ENCODE data around the gene MAP10.

Gene MAP10

GRCh38 chr1:232805269-232806185 is at the start of gene MAP10:
TSS of gene MAP10 (plus strand) at chr1:232805416. CDS start at chr1:232805450, 34 bp downstream.
- DNase-seq, result peak; percentile 81
- Histone ChIP-seq H3K79me2 (ENCODE audit: low read length) (no peaks in the 10 kb centered on the region), H3F3A (ENCODE audit: insufficient read depth, low read length) (peaks cover 22% of the 10 kb centered on the region), H4K20me1 (ENCODE audit: insufficient read depth, low read length) (no peaks in the 10 kb centered on the region), H3K27ac (ENCODE audit: low read length) (peak within 1 kb of the TSS; percentile 5; the same call in 1 of the 2 replicates), H3K4me1 (ENCODE audit: low read length) (peaks cover 33% of the 10 kb centered on the region), H3K4me3 (ENCODE audit: low read length) (peak within 1 kb of the TSS; percentile 76), H3K9me3 (replicated peaks; ENCODE audit: insufficient read depth, low read length) (no peaks in the 10 kb centered on the region), H3K27me3 (replicated peaks; ENCODE audit: insufficient read depth, low read length) (no peaks in the 10 kb centered on the region), H2AFZ (ENCODE audit: low read length) (peak within 1 kb of the TSS; percentile 84), H3K9me2 (replicated peaks; ENCODE audit: insufficient read depth, low read length) (no peaks in the 10 kb centered on the region), H3K9ac (ENCODE audit: low read length) (peak within 1 kb of the TSS; percentile 72), H3K36me3 (replicated peaks; ENCODE audit: insufficient read depth, low read length) (no peaks in the 10 kb centered on the region), H3K4me2 (ENCODE audit: low read depth, low read length) (peak within 1 kb of the TSS; percentile 77)
- no peak for TF ChIP-seq CTCF (IDR thresholded peaks at IDR 0.05; ENCODE audit: low read length)
- no peak for TF ChIP-seq EZH2 (optimal IDR thresholded peaks at IDR 0.05; ENCODE audit: low read depth, low read length)
- no peak for TF ChIP-seq EZH2phosphoT487 (IDR thresholded peaks at IDR 0.05; ENCODE audit: low read length)

GRCh38 chr1:232764458-232765251 is 40.6 kb upstream of the MAP10 start:
- DNase-seq, result no peak
- TF ChIP-seq CTCF (IDR thresholded peaks at IDR 0.05; ENCODE audit: low read length), result no peak
- TF ChIP-seq EZH2 (optimal IDR thresholded peaks at IDR 0.05; ENCODE audit: low read depth, low read length), result no peak
- TF ChIP-seq EZH2phosphoT487 (IDR thresholded peaks at IDR 0.05; ENCODE audit: low read length), result no peak
- Histone ChIP-seq H2AFZ (ENCODE audit: low read length) (no peak overlapping the region), H3K36me3 (replicated peaks; ENCODE audit: insufficient read depth, low read length) (no peaks in the 10 kb centered on the region), H3K9me3 (replicated peaks; ENCODE audit: insufficient read depth, low read length) (no peaks in the 10 kb centered on the region), H3K27me3 (replicated peaks; ENCODE audit: insufficient read depth, low read length) (no peaks in the 10 kb centered on the region), H3K79me2 (ENCODE audit: low read length) (no peaks in the 10 kb centered on the region), H3F3A (ENCODE audit: insufficient read depth, low read length) (no peaks in the 10 kb centered on the region), H3K4me3 (ENCODE audit: low read length) (no peak overlapping the region), H3K4me2 (ENCODE audit: low read depth, low read length) (no peak overlapping the region), H3K9ac (ENCODE audit: low read length) (no peak overlapping the region), H3K9me2 (replicated peaks; ENCODE audit: insufficient read depth, low read length) (no peaks in the 10 kb centered on the region), H3K4me1 (ENCODE audit: low read length) (no peaks in the 10 kb centered on the region), H3K27ac (ENCODE audit: low read length) (no peak overlapping the region), H4K20me1 (ENCODE audit: insufficient read depth, low read length) (no peaks in the 10 kb centered on the region)

GRCh38 chr1:232765542-232765941 is 39.7 kb upstream of the MAP10 start:
- no peak overlapping the region for H3K27ac ChIP-seq (ENCODE audit: low read length)
- TF ChIP-seq CTCF (IDR thresholded peaks at IDR 0.05; ENCODE audit: low read length), result no peak
- TF ChIP-seq EZH2 (optimal IDR thresholded peaks at IDR 0.05; ENCODE audit: low read depth, low read length), result no peak
- no peak for TF ChIP-seq EZH2phosphoT487 (IDR thresholded peaks at IDR 0.05; ENCODE audit: low read length)
- no peaks in the 10 kb centered on the region for H3K9me2 ChIP-seq (replicated peaks; ENCODE audit: insufficient read depth, low read length)

More at GRCh38 chr1:232765542-232765941, 39.7 kb upstream of the MAP10 start:
- H3K9ac ChIP-seq (ENCODE audit: low read length), result no peak overlapping the region
- no peak for DNase-seq
- no peaks in the 10 kb centered on the region for H3K27me3 ChIP-seq (replicated peaks; ENCODE audit: insufficient read depth, low read length)
- H3F3A ChIP-seq (ENCODE audit: insufficient read depth, low read length), result no peaks in the 10 kb centered on the region
- H3K36me3 ChIP-seq (replicated peaks; ENCODE audit: insufficient read depth, low read length), result no peaks in the 10 kb centered on the region
- H2AFZ ChIP-seq (ENCODE audit: low read length), result no peak overlapping the region
- no peak overlapping the region for H3K4me3 ChIP-seq (ENCODE audit: low read length)
- no peak overlapping the region for H3K4me2 ChIP-seq (ENCODE audit: low read depth, low read length)
- no peaks in the 10 kb centered on the region for H3K9me3 ChIP-seq (replicated peaks; ENCODE audit: insufficient read depth, low read length)
- no peaks in the 10 kb centered on the region for H3K79me2 ChIP-seq (ENCODE audit: low read length)
- no peaks in the 10 kb centered on the region for H3K4me1 ChIP-seq (ENCODE audit: low read length)
- H4K20me1 ChIP-seq (ENCODE audit: insufficient read depth, low read length), result no peaks in the 10 kb centered on the region
